GM12892 (cell line): ENCODE data around the gene FBXL17.

ENCODE experiments used
- POLR2A ChIP-seq: IDR thresholded peaks from 2 replicates; pipeline ENCODE4 v1.6.1; 2011; ENCODE audit warnings: low read depth, low read length, control low read depth
- TAF1 ChIP-seq: IDR thresholded peaks from 2 replicates; pipeline ENCODE4 v1.6.1; 2011; ENCODE audit warnings: low read depth, mild to moderate bottlenecking, control low read depth, low read length, borderline replicate concordance

GRCh38 chr5:108074626-108075025, 307.3 kb downstream of the FBXL17 start:
- no peak for TF ChIP-seq POLR2A
- no peak for TF ChIP-seq TAF1
